PC-9 (cell line): ENCODE measurements around the gene RHOA.

Source experiments
- EZH2 ChIP-seq: fragments of 200-600 bp; sonication (generic); IDR thresholded peaks from 2 replicates; pipeline ENCODE4 v1.8.0; 2017; ENCODE audit warnings: antibody characterized with exemption, low read depth
- TF ChIP-seq, protein P1 (sequence below): fragments of 200-600 bp; sonication (generic); conservative IDR thresholded peaks from 2 replicates; pipeline ENCODE4 v1.6.1; 2017; ENCODE audit warnings: mixed run types, antibody characterized with exemption, mild to moderate bottlenecking, moderate library complexity

DNA sequence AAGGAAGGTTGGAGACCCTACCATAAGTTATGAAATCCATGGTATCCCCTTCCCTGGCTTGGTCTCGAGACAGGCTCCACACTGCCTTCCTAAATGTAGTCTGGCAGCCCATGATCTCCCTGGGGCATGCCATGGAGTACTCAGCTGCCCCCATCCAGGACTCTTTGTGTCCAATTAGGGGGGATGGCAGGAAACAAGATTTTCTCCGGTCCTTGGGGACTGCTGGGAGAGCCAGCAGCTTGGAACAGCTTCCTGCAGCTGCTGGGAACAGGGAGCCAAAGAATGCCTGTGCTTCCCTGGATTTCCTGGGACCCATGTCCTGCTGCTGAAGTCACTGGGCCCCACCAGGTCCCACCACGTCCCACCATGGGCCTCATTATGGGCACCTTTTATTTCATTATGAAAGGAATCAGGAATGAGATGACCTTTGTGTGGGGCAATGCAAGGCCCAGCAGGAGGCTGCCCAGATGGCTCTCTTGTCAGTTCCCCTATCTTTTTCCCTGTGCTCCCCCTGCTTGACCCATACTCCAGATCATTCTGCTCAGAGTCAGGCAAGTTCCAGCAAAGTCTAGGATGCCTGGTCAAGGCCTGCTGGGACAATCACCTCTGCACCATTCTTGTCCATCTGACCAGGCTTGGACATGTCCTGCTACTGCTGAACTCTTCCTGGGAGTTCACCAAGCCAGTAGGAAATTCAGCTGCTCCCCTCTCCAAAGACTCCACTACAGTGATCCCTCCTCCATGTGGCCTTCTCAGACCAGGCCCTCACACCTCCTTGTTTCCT is 43.3 kb upstream of the RHOA start:
- TF ChIP-seq EZH2 = no peak
- TF ChIP-seq, protein P1, sequence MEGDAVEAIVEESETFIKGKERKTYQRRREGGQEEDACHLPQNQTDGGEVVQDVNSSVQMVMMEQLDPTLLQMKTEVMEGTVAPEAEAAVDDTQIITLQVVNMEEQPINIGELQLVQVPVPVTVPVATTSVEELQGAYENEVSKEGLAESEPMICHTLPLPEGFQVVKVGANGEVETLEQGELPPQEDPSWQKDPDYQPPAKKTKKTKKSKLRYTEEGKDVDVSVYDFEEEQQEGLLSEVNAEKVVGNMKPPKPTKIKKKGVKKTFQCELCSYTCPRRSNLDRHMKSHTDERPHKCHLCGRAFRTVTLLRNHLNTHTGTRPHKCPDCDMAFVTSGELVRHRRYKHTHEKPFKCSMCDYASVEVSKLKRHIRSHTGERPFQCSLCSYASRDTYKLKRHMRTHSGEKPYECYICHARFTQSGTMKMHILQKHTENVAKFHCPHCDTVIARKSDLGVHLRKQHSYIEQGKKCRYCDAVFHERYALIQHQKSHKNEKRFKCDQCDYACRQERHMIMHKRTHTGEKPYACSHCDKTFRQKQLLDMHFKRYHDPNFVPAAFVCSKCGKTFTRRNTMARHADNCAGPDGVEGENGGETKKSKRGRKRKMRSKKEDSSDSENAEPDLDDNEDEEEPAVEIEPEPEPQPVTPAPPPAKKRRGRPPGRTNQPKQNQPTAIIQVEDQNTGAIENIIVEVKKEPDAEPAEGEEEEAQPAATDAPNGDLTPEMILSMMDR = no peak
